Liver (tissue), 9 donors: ENCODE data around the gene RPL39L. TPM values are rescaled to one million over a fixed set of nuclear protein-coding genes. Genes with fewer than 3 reads are reported as not detected.

Source experiments
- DNase-seq: peaks from one replicate; pipeline ENCODE4 v3.0.0-alpha.2; 2017; ENCODE audit warnings: low spot score
- H3K27ac ChIP-seq, 2 donors: one replicate each; pipeline ENCODE4 v1.7.0; 2013; ENCODE audit warnings: inconsistent platforms in 2 of 2, low read length in 2 of 2, control low read depth in 1 of 2, low read depth in 1 of 2, mild to moderate bottlenecking in 1 of 2
- H3K27me3 ChIP-seq, 4 donors: one replicate each; pipeline versions ENCODE4 v1.6.1 to v1.7.0; 2013; ENCODE audit warnings: low read length in 3 of 4, inconsistent platforms in 1 of 4, mild to moderate bottlenecking in 1 of 4, moderate library complexity in 1 of 4; ENCODE audit not compliant: control insufficient read depth in 4 of 4, insufficient read depth in 4 of 4
- H3K36me3 ChIP-seq, 4 donors: one replicate each; pipeline versions ENCODE4 v1.6.1 to v1.7.0; 2013; ENCODE audit warnings: low read length in 3 of 4, mild to moderate bottlenecking in 3 of 4, low read depth in 1 of 4, moderate library complexity in 1 of 4; ENCODE audit not compliant: control insufficient read depth in 4 of 4, insufficient read depth in 3 of 4
- H3K4me1 ChIP-seq, 4 donors: one replicate each; pipeline versions ENCODE4 v1.6.1 to v1.7.0; 2013; ENCODE audit warnings: low read length in 3 of 4, mild to moderate bottlenecking in 3 of 4, moderate library complexity in 1 of 4; ENCODE audit not compliant: control insufficient read depth in 4 of 4, insufficient read depth in 4 of 4
- H3K4me3 ChIP-seq, 3 donors: one replicate each; pipeline versions ENCODE4 v1.6.1 to v1.7.0; 2013; ENCODE audit warnings: low read length in 3 of 3, control low read depth in 1 of 3, low read depth in 1 of 3, mild to moderate bottlenecking in 1 of 3
- H3K9ac ChIP-seq, 2 donors: one replicate each; pipeline ENCODE4 v1.7.0; 2013; ENCODE audit warnings: low read length in 2 of 2, mild to moderate bottlenecking in 2 of 2, moderate library complexity in 2 of 2, control low read depth in 1 of 2, low read depth in 1 of 2
- H3K9me3 ChIP-seq, 4 donors: one replicate each; pipeline versions ENCODE4 v1.6.1 to v1.7.0; 2013; ENCODE audit warnings: low read length in 3 of 4; ENCODE audit not compliant: control insufficient read depth in 4 of 4
- ATF3 ChIP-seq: IDR thresholded peaks from 2 replicates; pipeline ENCODE4 v1.6.1; 2016; ENCODE audit warnings: antibody characterized with exemption
- CTCF ChIP-seq: fragments of 150-350 bp; IDR thresholded peaks from 2 replicates; pipeline ENCODE4 v1.5.1; 2017; ENCODE audit warnings: improper control_type of control experiment, low read depth, low read length; ENCODE audit not compliant: missing input control
- FOXA1 ChIP-seq: IDR thresholded peaks from 2 replicates; pipeline ENCODE4 v1.6.1; 2016; ENCODE audit warnings: antibody characterized with exemption
- GABPA ChIP-seq, 2 donors: IDR thresholded peaks in 1 of 2; conservative IDR thresholded peaks in 1 of 2; 2 replicates each; pipeline ENCODE4 v1.6.1; 2016; ENCODE audit warnings: antibody characterized with exemption in 2 of 2, mild to moderate bottlenecking in 1 of 2, moderate library complexity in 1 of 2
- HNF4G ChIP-seq: IDR thresholded peaks from 2 replicates; pipeline ENCODE4 v1.6.1; 2016; ENCODE audit warnings: antibody characterized with exemption
- JUND ChIP-seq, 2 donors: IDR thresholded peaks; 2 replicates each; pipeline ENCODE4 v1.6.1; 2016; ENCODE audit warnings: antibody characterized with exemption in 2 of 2
- MAX ChIP-seq: IDR thresholded peaks from 2 replicates; pipeline ENCODE4 v1.6.1; 2016; ENCODE audit warnings: antibody characterized with exemption
- NR2F2 ChIP-seq: IDR thresholded peaks from 2 replicates; pipeline ENCODE4 v1.6.1; 2016; ENCODE audit warnings: antibody characterized with exemption
- RAD21 ChIP-seq, 2 donors: IDR thresholded peaks; 2 replicates each; pipeline ENCODE4 v1.6.1; 2016; ENCODE audit warnings: antibody characterized with exemption in 2 of 2, mild to moderate bottlenecking in 2 of 2
- RXRA ChIP-seq, 2 donors: IDR thresholded peaks; 2 replicates each; pipeline ENCODE4 v1.6.1; 2017 to 2018; ENCODE audit warnings: antibody characterized with exemption in 2 of 2, mild to moderate bottlenecking in 1 of 2
- SP1 ChIP-seq: IDR thresholded peaks from 2 replicates; pipeline ENCODE4 v1.6.1; 2018; ENCODE audit warnings: antibody characterized with exemption, mild to moderate bottlenecking
- TAF1 ChIP-seq: conservative IDR thresholded peaks from 2 replicates; pipeline ENCODE4 v1.6.1; 2016; ENCODE audit warnings: antibody characterized with exemption, mild to moderate bottlenecking
- ZBTB33 ChIP-seq: IDR thresholded peaks from 2 replicates; pipeline ENCODE4 v1.6.1; 2016; ENCODE audit warnings: antibody characterized with exemption
- WGBS: extraction: QIAGEN DNeasy Blood & Tissue Kit; methylation state at CpG from one replicate; pipeline ENCODE4 v1.1.7; 2013; 5-methylcytosine and 5-hydroxymethylcytosine counted together
- polyA plus RNA-seq, 2 donors: library from polyadenylated mRNA; stranded (reverse) in 1 of 2; unstranded in 1 of 2; fragments of 200-250 nt in 1 of 2; fragments of >200 nt in 1 of 2; fragmentation: Nextera tagmentation in 1 of 2; extraction: Ambion mirVana in 1 of 2; gene quantifications; one replicate each; pipeline versions ENCODE4 v1.2.1 to v1.2.3, GENCODE V29; 2013 to 2015
- total RNA-seq, 2 donors: library from RNA; depleted of rRNA; stranded (reverse); fragments of >200 nt; gene quantifications; one replicate each; pipeline ENCODE4 v1.2.3, GENCODE V29; 2014
- donor health status: healthy.
- donor health status: healthy.
- donor health status: healthy.
- donor health status: healthy.
- donor health status: healthy.

Gene RPL39L
- total RNA-seq = 1 to 10 TPM; 1.1 to 6.6 TPM
- polyA plus RNA-seq = 1 to 10 TPM; 4.2 TPM

- Histone ChIP-seq H3K9ac (no peak within 1 kb of the TSS), H3K4me1 (peaks cover 0 to 9% (median 4%) of the 10 kb centered on the region in 4 donors), H3K27me3 (no peaks in the 10 kb centered on the region), H3K27ac (peak within 1 kb of the TSS in 1 of 2 donors; percentile 58), H3K36me3 (no peaks in the 10 kb centered on the region), H3K9me3 (no peaks in the 10 kb centered on the region), H3K4me3 (peak within 1 kb of the TSS; percentile 51 to 74 (median 70))
- DNase-seq = peak; percentile 82
- 8% methylated on average over 69 of the region's 69 CpGs for WGBS
- TF ChIP-seq ZBTB33 = peak; percentile 17
- TF ChIP-seq RXRA (IDR thresholded peaks at IDR 0.05) = peak in 1 of 2 donors; percentile 29
- peak; percentile 80 for TF ChIP-seq CTCF
- no peak for TF ChIP-seq JUND (IDR thresholded peaks at IDR 0.05)
- peak in 1 of 2 donors; percentile 51 for TF ChIP-seq GABPA (IDR thresholded peaks at IDR 0.05 in 1 of 2, conservative IDR thresholded peaks at IDR 0.05 in 1 of 2)
- peak; percentile 13 for TF ChIP-seq SP1
- no peak for TF ChIP-seq TAF1
- peak; percentile 66 to 77 for TF ChIP-seq RAD21 (IDR thresholded peaks at IDR 0.05)
Observed at GRCh38 chr3:187139126-187139894, at the start of gene RPL39L. Gene RPL39L (minus strand): TSS chr3:187139496. CDS start chr3:187121300, 18,196 bp downstream.

- H3K4me3 ChIP-seq = no peak overlapping the region
- H3K9me3 ChIP-seq = no peaks in the 10 kb centered on the region
- H3K9ac ChIP-seq = no peak overlapping the region
- H3K27ac ChIP-seq = no peak overlapping the region
- H3K4me1 ChIP-seq = no peaks in the 10 kb centered on the region
- DNase-seq = no peak
- 49% methylated on average over 2 of the region's 2 CpGs for WGBS
- TF ChIP-seq RAD21 (IDR thresholded peaks at IDR 0.05) (no peak), NR2F2 (no peak), ATF3 (no peak), GABPA (IDR thresholded peaks at IDR 0.05 in 1 of 2, conservative IDR thresholded peaks at IDR 0.05 in 1 of 2) (no peak), HNF4G (no peak), ZBTB33 (no peak), MAX (no peak), FOXA1 (no peak), CTCF (no peak), JUND (IDR thresholded peaks at IDR 0.05) (no peak)
- no peaks in the 10 kb centered on the region for H3K36me3 ChIP-seq
- H3K27me3 ChIP-seq = no peaks in the 10 kb centered on the region
Observed at GRCh38 chr3:187188931-187189330, 49.6 kb upstream of the RPL39L start.
